Testis (tissue), 3 donors: ENCODE measurements around the gene ARID3A. TPM values are rescaled to one million over a fixed set of nuclear protein-coding genes. Genes with fewer than 3 reads are reported as not detected.

Experiments
- DNase-seq: peaks from one replicate; pipeline ENCODE4 v3.0.0-alpha.2; 2019
- H3K27ac ChIP-seq, 2 donors: fragments of 200-600 bp; sonication (generic); one replicate each; pipeline ENCODE4 v1.5.1; 2019
- H3K27me3 ChIP-seq: fragments of 200-600 bp; sonication (generic); one replicate; pipeline ENCODE4 v1.5.1; 2019
- H3K36me3 ChIP-seq: fragments of 200-600 bp; sonication (generic); one replicate; pipeline ENCODE4 v1.5.1; 2017; ENCODE audit warnings: low read depth; ENCODE audit errors: missing control alignments
- H3K4me1 ChIP-seq: fragments of 200-600 bp; sonication (generic); one replicate; pipeline ENCODE4 v1.5.1; 2019
- H3K4me3 ChIP-seq, 2 donors: fragments of 200-600 bp; sonication (generic); one replicate each; pipeline ENCODE4 v1.5.1; 2017 to 2019
- H3K9me3 ChIP-seq: fragments of 200-600 bp; sonication (generic); one replicate; pipeline ENCODE4 v1.5.1; 2017
- POLR2A ChIP-seq: fragments of 450-650 bp; IDR thresholded peaks from one replicate; pipeline ENCODE4 v1.6.1; 2017; ENCODE audit warnings: antibody characterized with exemption, mild to moderate bottlenecking, moderate library complexity
- WGBS, 2 donors: methylation state at CpG; one replicate each; pipeline ENCODE4 v1.1.5; 2018; 5-methylcytosine and 5-hydroxymethylcytosine counted together
- intact Hi-C: fragments of 100-400 bp; cut with DNase I; formaldehyde crosslinking; loops from one replicate; pipeline ENCODE4 v1.15.1; 2023; ENCODE audit warnings: low total_unique reads
- polyA plus RNA-seq: library from polyadenylated mRNA; stranded (reverse); fragments of 350-450 nt; fragmentation: Illumina TruSeq; extraction: RNeasy Lipid Tissue Mini Kit (QIAGEN cat#74804); gene quantifications from one replicate; pipeline ENCODE4 v1.2.3, GENCODE V29; 2014; ENCODE audit warnings: low read depth, low replicate concordance; ENCODE audit not compliant: insufficient read depth
- total RNA-seq, 2 donors: library from RNA; depleted of rRNA; stranded (reverse); fragments of >200 nt; gene quantifications; one replicate each; pipeline ENCODE4 v1.2.3, GENCODE V29; 2016
- TF ChIP-seq, protein P1 (sequence below), 3 experiments: fragments of 450-650 bp in 2 of 3; fragments of 200-600 bp in 1 of 3; sonication (generic) in 1 of 3; IDR thresholded peaks; one replicate each; pipeline ENCODE4 v1.5.1; 2016 to 2019; ENCODE audit warnings: antibody characterized with exemption in 3 of 3, mild to moderate bottlenecking in 2 of 3, moderate library complexity in 1 of 3

ARID3A gene
- total and polyA plus RNA-seq, 3 donors from 2014 or later: 15.3 to 38.2 (median 26.5) TPM

DNA sequence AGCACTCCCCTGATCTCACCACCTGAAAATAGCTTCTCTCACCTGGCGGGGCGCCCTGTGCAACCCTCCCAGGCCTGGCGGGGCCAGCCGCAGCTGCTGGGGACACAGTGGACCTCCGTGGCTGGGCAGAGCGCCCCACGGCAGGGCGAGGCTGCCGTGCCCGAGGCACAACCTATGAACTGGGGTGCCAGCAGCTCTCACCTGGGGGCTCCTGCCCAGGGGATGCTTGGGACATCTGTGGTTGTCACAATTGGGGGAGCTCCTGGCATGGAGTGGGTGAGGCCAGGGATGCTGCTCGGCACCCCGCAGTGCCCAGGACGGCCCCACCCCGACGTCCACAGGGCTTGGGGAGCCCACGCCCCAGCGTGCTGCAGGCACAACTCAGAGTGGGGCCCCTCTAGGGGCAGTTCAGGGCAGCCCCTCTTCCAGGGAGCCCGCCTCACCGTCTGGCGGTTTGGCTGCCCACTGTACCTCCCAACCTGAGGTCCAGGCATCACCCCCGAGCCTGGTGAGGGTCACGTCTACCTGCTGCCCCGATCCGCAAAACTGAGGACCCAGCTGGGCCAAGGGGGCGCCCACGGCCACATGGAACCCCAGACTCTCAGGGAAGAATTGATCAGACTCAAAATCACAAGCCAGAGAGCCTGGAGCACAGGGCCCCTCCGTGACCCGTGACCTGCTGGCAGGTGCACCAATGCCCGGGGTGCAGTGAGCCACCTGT lies 89.4 kb downstream of the ARID3A start:
- 85 to 86% methylated on average over 13 to 27 of the region's 29 CpGs for WGBS, 2 donors
- Histone ChIP-seq H3K36me3 (no peaks in the 10 kb centered on the region), H3K4me1 (peaks cover 52% of the 10 kb centered on the region), H3K9me3 (no peaks in the 10 kb centered on the region), H3K27ac (no peak overlapping the region), H3K27me3 (no peaks in the 10 kb centered on the region), H3K4me3 (no peak overlapping the region)
- TF ChIP-seq, protein P1, sequence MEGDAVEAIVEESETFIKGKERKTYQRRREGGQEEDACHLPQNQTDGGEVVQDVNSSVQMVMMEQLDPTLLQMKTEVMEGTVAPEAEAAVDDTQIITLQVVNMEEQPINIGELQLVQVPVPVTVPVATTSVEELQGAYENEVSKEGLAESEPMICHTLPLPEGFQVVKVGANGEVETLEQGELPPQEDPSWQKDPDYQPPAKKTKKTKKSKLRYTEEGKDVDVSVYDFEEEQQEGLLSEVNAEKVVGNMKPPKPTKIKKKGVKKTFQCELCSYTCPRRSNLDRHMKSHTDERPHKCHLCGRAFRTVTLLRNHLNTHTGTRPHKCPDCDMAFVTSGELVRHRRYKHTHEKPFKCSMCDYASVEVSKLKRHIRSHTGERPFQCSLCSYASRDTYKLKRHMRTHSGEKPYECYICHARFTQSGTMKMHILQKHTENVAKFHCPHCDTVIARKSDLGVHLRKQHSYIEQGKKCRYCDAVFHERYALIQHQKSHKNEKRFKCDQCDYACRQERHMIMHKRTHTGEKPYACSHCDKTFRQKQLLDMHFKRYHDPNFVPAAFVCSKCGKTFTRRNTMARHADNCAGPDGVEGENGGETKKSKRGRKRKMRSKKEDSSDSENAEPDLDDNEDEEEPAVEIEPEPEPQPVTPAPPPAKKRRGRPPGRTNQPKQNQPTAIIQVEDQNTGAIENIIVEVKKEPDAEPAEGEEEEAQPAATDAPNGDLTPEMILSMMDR (IDR thresholded peaks at IDR 0.05): no peak
- TF ChIP-seq POLR2A: no peak
- intact Hi-C loops: no loop called here
- DNase-seq: no peak

DNA sequence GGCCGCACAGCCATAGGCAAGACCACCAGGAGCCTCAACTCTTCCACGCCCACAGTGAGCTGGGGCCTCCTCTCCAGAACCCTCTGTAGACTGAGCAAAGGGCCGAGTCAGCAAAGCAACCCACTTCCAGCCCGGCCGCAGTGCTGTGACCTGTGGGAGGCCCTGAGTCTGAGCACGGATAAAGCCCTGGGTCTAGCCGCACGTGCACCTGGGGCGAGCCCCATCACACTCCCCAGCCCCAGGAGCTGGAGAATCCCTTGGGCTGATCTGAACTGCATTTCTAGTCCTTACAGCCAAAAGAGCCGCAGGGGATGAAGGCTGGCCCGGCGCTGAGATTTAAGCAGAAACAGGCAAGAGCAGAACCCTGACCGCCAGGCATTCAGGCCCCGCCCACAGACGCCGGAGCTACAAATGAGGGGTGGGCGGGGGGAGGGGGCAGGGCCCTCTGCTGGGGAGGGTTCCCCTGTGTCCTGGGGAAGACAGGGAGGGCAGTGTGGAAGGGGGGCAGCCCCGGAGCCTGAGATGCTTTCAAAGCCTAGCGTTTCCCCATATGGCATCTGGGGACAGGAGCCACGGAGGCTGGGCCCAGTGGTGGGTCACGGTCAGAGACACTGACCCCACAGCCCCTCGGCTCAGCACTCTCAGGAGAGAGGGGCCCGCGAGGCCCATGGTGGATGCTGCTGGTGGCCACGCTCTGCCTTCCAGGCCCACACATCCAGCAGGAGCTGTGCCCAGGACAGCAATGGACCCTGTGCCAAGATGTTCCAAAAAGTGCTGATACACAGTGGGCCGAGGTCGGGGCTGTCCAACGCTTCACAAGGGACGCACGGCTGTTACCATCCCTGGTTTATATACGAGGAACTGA lies 90.2 kb downstream of the ARID3A start:
- no peak overlapping the region for H3K4me3 ChIP-seq
- peaks cover 50% of the 10 kb centered on the region for H3K4me1 ChIP-seq
- TF ChIP-seq, protein P1 (IDR thresholded peaks at IDR 0.05): no peak
- no peak for TF ChIP-seq POLR2A
- DNase-seq: no peak
- H3K27me3 ChIP-seq: no peaks in the 10 kb centered on the region
- WGBS, 2 donors: 55 to 61% methylated on average over 10 to 31 of the region's 31 CpGs
- no peaks in the 10 kb centered on the region for H3K9me3 ChIP-seq
- no peaks in the 10 kb centered on the region for H3K36me3 ChIP-seq
- intact Hi-C loops: no loop called here
- no peak overlapping the region for H3K27ac ChIP-seq

DNA sequence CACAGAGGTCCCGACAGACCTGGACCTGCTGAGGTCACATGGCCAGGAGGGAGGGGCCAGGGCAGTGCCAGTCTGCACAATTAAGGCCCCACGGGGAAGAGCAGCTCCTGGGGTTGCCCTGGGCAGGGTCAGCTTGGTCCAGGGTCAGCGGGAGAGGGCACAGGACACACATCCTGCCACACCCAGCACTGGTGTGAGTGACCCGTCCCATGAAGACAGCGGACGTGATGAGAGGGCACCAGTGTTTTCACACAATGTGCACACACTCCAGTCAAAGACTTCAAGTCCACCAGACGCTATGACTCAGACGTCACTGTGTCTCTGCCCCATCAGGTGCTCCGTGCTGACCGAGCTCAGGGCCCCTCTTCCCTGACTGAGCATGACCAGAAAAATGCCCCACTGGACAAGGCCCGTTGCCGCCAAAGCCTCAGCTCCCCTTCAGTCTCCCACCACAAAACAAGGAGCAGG lies 90.8 kb downstream of the ARID3A start:
- H3K4me1 ChIP-seq: peaks cover 51% of the 10 kb centered on the region
- no peak for TF ChIP-seq POLR2A
- TF ChIP-seq, protein P1 (IDR thresholded peaks at IDR 0.05): no peak
- H3K27ac ChIP-seq: peak overlapping the region in 1 of 2 donors; percentile 19
- H3K36me3 ChIP-seq: no peaks in the 10 kb centered on the region
- WGBS, 2 donors: 46 to 50% methylated on average over 8 to 12 of the region's 12 CpGs
- H3K27me3 ChIP-seq: no peaks in the 10 kb centered on the region
- intact Hi-C loops: no loop called here
- H3K4me3 ChIP-seq: no peak overlapping the region
- no peak for DNase-seq
- no peaks in the 10 kb centered on the region for H3K9me3 ChIP-seq

DNA sequence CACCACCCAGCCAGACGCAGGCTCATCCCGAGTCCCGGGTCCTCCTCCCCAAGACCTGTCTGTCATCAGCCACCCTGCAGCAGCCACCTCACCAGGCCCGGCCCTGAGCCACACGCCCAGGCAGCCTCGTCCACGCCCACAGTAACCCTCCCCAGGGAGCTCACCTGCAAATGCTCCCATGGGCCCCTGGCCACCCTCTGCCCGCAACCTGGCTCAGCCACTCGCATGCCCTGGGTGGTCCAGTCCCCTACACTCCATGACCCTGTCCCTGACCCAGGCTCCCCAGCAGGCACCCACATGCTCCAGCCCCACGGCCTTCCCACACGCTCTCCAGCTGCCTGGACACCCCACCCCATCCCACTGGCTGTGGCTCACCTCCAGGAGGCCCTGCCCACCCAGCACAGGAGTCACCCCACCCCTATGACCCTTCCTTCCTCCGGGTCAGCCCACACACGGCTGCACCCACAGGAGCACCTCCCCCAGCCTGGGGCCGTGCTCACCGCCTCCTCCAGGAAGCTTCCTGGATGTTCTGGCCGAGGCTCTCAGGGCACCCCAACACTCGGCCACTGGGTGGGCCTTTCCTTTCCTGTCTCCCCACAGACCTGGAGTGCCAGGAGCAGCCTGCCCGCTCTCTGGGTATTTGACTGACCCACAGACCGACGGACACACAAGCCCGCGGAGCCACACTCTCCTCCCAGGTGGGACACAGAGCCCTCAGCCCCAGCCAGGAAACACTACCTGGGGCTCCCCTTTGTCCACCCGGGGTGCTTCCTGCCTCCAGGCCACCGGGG lies 91.5 kb downstream of the ARID3A start:
- Histone ChIP-seq H3K4me1 (peaks cover 52% of the 10 kb centered on the region), H3K9me3 (no peaks in the 10 kb centered on the region), H3K27ac (peak overlapping the region in 1 of 2 donors; percentile 19), H3K27me3 (no peaks in the 10 kb centered on the region), H3K4me3 (no peak overlapping the region), H3K36me3 (no peaks in the 10 kb centered on the region)
- intact Hi-C loops: no loop called here
- no peak for DNase-seq
- 55 to 81% methylated on average over 20 to 24 of the region's 24 CpGs for WGBS, 2 donors
- no peak for TF ChIP-seq POLR2A
- TF ChIP-seq, protein P1 (IDR thresholded peaks at IDR 0.05): no peak
